Measurements from ENCODE around the gene TMEM205. TPM values are rescaled to one million over a fixed set of nuclear protein-coding genes. Genes with fewer than 3 reads are reported as not detected.
A peak's percentile ranks its signal among the peaks of the same experiment; 100 is the strongest.
"Not testable (repeated sequence)": the region's sequence is repeated elsewhere in the genome, so short reads cannot be mapped to it uniquely, and the experiment has no call there.

TMEM205 gene
- total RNA-seq, 6 donors from 2014 or later = 85.9 to 260 (median 132) TPM

GRCh38 chr19:11379857-11380350, 33.8 kb upstream of the TMEM205 start:
- Histone ChIP-seq H3K4me3 (no peak overlapping the region), H3K27me3 (peaks cover 0 to 3% (median 0%) of the 10 kb centered on the region in 4 donors), H3K9me3 (no peaks in the 10 kb centered on the region), H3K4me1 (peaks cover 70 to 81% (median 72%) of the 10 kb centered on the region in 4 donors), H3K27ac (peak overlapping the region in 2 of 4 donors; percentile 94 to 95), H3K36me3 (peaks cover 0 to 6% (median 0%) of the 10 kb centered on the region in 4 donors)
- no peak for TF ChIP-seq POLR2A (IDR thresholded peaks at IDR 0.05)
- TF ChIP-seq EP300 (IDR thresholded peaks at IDR 0.05) = no peak
- no peak for TF ChIP-seq POLR2AphosphoS5 (IDR thresholded peaks at IDR 0.05)
- no peak for TF ChIP-seq CTCF (IDR thresholded peaks at IDR 0.05)
- WGBS, 2 donors = 95% methylated on average over 7 of the region's 7 CpGs
- no peak for ATAC-seq (ENCODE audit: low FRiP score in 2 of 2)
- DNase-seq = no peak

GRCh38 chr19:11379269-11379845, 33.3 kb upstream of the TMEM205 start:
- WGBS, 2 donors = 86 to 87% methylated on average over 14 of the region's 14 CpGs
- not testable (repeated sequence) for H3K36me3 ChIP-seq; H3K4me3 ChIP-seq; H3K27me3 ChIP-seq; H3K9me3 ChIP-seq; H3K27ac ChIP-seq; DNase-seq; ATAC-seq (ENCODE audit: low FRiP score in 2 of 2)
- peaks cover 68 to 76% (median 69%) of the 10 kb centered on the region in 4 donors for H3K4me1 ChIP-seq

GRCh38 chr19:11378319-11379189, 32.5 kb upstream of the TMEM205 start:
- Histone ChIP-seq H3K4me3 (no peak overlapping the region), H3K27ac (peak overlapping the region in 2 of 4 donors; percentile 53 to 94), H3K9me3 (no peaks in the 10 kb centered on the region), H3K27me3 (peaks cover 0 to 2% (median 0%) of the 10 kb centered on the region in 4 donors), H3K36me3 (peaks cover 0 to 6% (median 0%) of the 10 kb centered on the region in 4 donors), H3K4me1 (peaks cover 67 to 75% (median 69%) of the 10 kb centered on the region in 4 donors)
- ATAC-seq (ENCODE audit: low FRiP score in 2 of 2) (no peak), DNase-seq (peak; percentile 47 to 59)
- no peak for TF ChIP-seq EP300 (IDR thresholded peaks at IDR 0.05)
- peak; percentile 44 to 66 (median 53) for TF ChIP-seq CTCF (IDR thresholded peaks at IDR 0.05)
- WGBS, 2 donors = 56 to 66% methylated on average over 4 to 8 of the region's 8 CpGs

GRCh38 chr19:11377756-11378155, 31.7 kb upstream of the TMEM205 start:
- peaks cover 0 to 6% (median 0%) of the 10 kb centered on the region in 4 donors for H3K36me3 ChIP-seq
- no peaks in the 10 kb centered on the region for H3K9me3 ChIP-seq
- no peak overlapping the region for H3K4me3 ChIP-seq
- DNase-seq (no peak), ATAC-seq (ENCODE audit: low FRiP score in 2 of 2) (no peak)
- 94 to 100% methylated on average over 1 to 3 of the region's 3 CpGs for WGBS, 2 donors
- TF ChIP-seq POLR2A (IDR thresholded peaks at IDR 0.05) (no peak), POLR2AphosphoS5 (IDR thresholded peaks at IDR 0.05) (no peak), EP300 (IDR thresholded peaks at IDR 0.05) (no peak), CTCF (IDR thresholded peaks at IDR 0.05) (no peak)
- H3K4me1 ChIP-seq = peaks cover 59 to 67% (median 61%) of the 10 kb centered on the region in 4 donors
- H3K27me3 ChIP-seq = no peaks in the 10 kb centered on the region
- peak overlapping the region in 2 of 4 donors; percentile 8 to 94 for H3K27ac ChIP-seq

GRCh38 chr19:11377237-11377636, 31.2 kb upstream of the TMEM205 start:
- TF ChIP-seq POLR2A (IDR thresholded peaks at IDR 0.05) (no peak), CTCF (IDR thresholded peaks at IDR 0.05) (no peak), EP300 (IDR thresholded peaks at IDR 0.05) (no peak), POLR2AphosphoS5 (IDR thresholded peaks at IDR 0.05) (no peak)
- H3K27ac ChIP-seq = peak overlapping the region; percentile 8 to 96 (median 56)
- no peaks in the 10 kb centered on the region for H3K27me3 ChIP-seq
- peak in 1 of 2 donors; percentile 53 for DNase-seq
- H3K4me3 ChIP-seq = no peak overlapping the region
- no peak for ATAC-seq (ENCODE audit: low FRiP score in 2 of 2)
- no peaks in the 10 kb centered on the region for H3K9me3 ChIP-seq
- peaks cover 0 to 6% (median 0%) of the 10 kb centered on the region in 4 donors for H3K36me3 ChIP-seq
- H3K4me1 ChIP-seq = peaks cover 55 to 62% (median 57%) of the 10 kb centered on the region in 4 donors
